ENCODE data around the gene HLA-DQB2. TPM values are rescaled to one million over a fixed set of nuclear protein-coding genes. Genes with fewer than 3 reads are reported as not detected.
"Not testable (repeated sequence)": the region's sequence is repeated elsewhere in the genome, so short reads cannot be mapped to it uniquely, and the experiment has no call there.

Gene HLA-DQB2
- total and polyA plus RNA-seq, 9 of the 15 experiments (the other 6 are each of a cell fraction or from before 2014, with no cell fraction given) = not detected

- TF ChIP-seq KDM4B (IDR thresholded peaks at IDR 0.05; ENCODE audit: borderline replicate concordance in 2 of 2, low read depth in 1 of 2) (no peak), ZNF316 (IDR thresholded peaks at IDR 0.05) (peak; percentile 93), CTCF (IDR thresholded peaks at IDR 0.05 in 2 of 3, conservative IDR thresholded peaks at IDR 0.05 in 1 of 3; ENCODE audit: insufficient read depth in 2 of 3, low read depth in 1 of 3, low read length in 3 of 3) (peak; percentile 73 to 81 (median 81)), TAF9B (IDR thresholded peaks at IDR 0.05; ENCODE audit: partially characterized antibody) (no peak), ZNF197 (CRISPR knock-in tag; IDR thresholded peaks at IDR 0.05; ENCODE audit: low read depth) (no peak), ZNF354B (CRISPR knock-in tag; IDR thresholded peaks at IDR 0.05) (no peak), PHF8 (IDR thresholded peaks at IDR 0.05; ENCODE audit: borderline replicate concordance, low read length) (no peak), TOE1 (IDR thresholded peaks at IDR 0.05; ENCODE audit: borderline replicate concordance) (no peak), TOE1 (CRISPR knock-in tag; IDR thresholded peaks at IDR 0.05; ENCODE audit: borderline replicate concordance, low read depth) (no peak), ZNF589 (CRISPR knock-in tag; IDR thresholded peaks at IDR 0.05; ENCODE audit: low read depth) (no peak), IRF2 (CRISPR knock-in tag; IDR thresholded peaks at IDR 0.05) (no peak), CBX2 (IDR thresholded peaks at IDR 0.05; ENCODE audit: insufficient read depth, low read length, poor library complexity, severe bottlenecking) (no peak), NR2C2 (CRISPR knock-in tag; IDR thresholded peaks at IDR 0.05) (no peak), NR2C2 (tag; IDR thresholded peaks at IDR 0.05) (no peak), SNAPC5 (CRISPR knock-in tag; IDR thresholded peaks at IDR 0.05) (no peak), MAZ (CRISPR knock-in tag; conservative IDR thresholded peaks at IDR 0.05 in 1 of 2, IDR thresholded peaks at IDR 0.05 in 1 of 2) (no peak)
Measured at GRCh38 chr6:32785781-32786533, 22.6 kb upstream of the HLA-DQB2 start (continued).

GRCh38 chr6:32782923-32783322 is 19.6 kb upstream of the HLA-DQB2 start:
- H3K79me2 ChIP-seq (ENCODE audit: control insufficient read depth, insufficient read depth, low read length); BruUV-seq (replicated peaks); H3K4me2 ChIP-seq (ENCODE audit: insufficient read depth, low read length); in situ Hi-C loops (cut with MboI); H3K9ac ChIP-seq (ENCODE audit: insufficient read depth in 1 of 2, low read depth in 2 of 2, low read length in 2 of 2); H2AFZ ChIP-seq (ENCODE audit: low read depth, low read length); H3K9me1 ChIP-seq (ENCODE audit: control insufficient read depth, insufficient read depth, low read length); POLR2A ChIA-PET; H3K27ac ChIP-seq (ENCODE audit: extremely low read depth, low read depth, low read length); H3K27me3 ChIP-seq (ENCODE audit: control insufficient read depth in 2 of 2, insufficient read depth in 2 of 2, low read length in 2 of 2); ATAC-seq; H3K4me1 ChIP-seq (replicated peaks in 1 of 2; ENCODE audit: control insufficient read depth in 2 of 2, insufficient read depth in 2 of 2, low read length in 2 of 2); H4K20me1 ChIP-seq (replicated peaks; ENCODE audit: control insufficient read depth, insufficient read depth, low read length); H3K4me3 ChIP-seq; H3K9me3 ChIP-seq (replicated peaks; ENCODE audit: control insufficient read depth, insufficient read depth, low read depth, low read length); intact Hi-C loops (cut with micrococcal nuclease); H3K36me3 ChIP-seq (ENCODE audit: control insufficient read depth, insufficient read depth, low read length); FAIRE-seq; DNase-seq (ENCODE audit: extremely low read depth in 1 of 4, low spot score in 3 of 4): not testable (repeated sequence)
- CTCF ChIA-PET (ENCODE audit: low intra/inter-chr PET ratio) = interaction anchor here (0.6 kb wide), 1 partner anchor 13 kb away, joined by 3 read pairs; no protein-coding TSS in a partner anchor
